ENCODE data around the gene MED27. TPM values are rescaled to one million over a fixed set of nuclear protein-coding genes. Genes with fewer than 3 reads are reported as not detected.

MED27 gene
- total and polyA plus RNA-seq, 9 of the 15 experiments (the other 6 are each of a cell fraction or from before 2014, with no cell fraction given), result 24.4 to 91.0 (median 36.1) TPM

DNA sequence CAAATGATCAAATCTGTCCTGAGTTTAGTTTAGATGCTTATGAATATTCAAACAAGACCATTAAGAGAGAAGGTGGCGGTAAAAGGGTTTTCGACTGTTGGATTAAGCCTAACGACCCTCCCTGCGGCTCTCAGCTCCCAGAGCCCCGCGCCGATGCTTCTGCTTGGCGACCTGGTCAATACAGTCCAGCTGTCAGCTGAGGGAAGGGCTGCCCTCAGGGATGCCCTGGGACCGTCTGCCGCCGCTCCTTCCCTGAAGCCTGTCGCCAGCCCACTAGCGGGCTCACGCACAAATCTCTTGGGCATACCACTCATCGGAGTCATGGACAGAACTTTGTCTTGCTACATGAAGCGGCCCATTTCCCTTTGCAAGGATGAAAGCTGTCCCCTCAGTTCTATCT, 203.2 kb downstream of the MED27 start:
- no peak for FAIRE-seq
- H3K36me3 ChIP-seq (ENCODE audit: control insufficient read depth, insufficient read depth, low read length), result no peaks in the 10 kb centered on the region
- DNase-seq (ENCODE audit: extremely low read depth in 1 of 4, low spot score in 3 of 4), result no peak
- no peaks in the 10 kb centered on the region for H3K79me2 ChIP-seq (ENCODE audit: control insufficient read depth, insufficient read depth, low read length)
- H3K9ac ChIP-seq (ENCODE audit: insufficient read depth in 1 of 2, low read depth in 2 of 2, low read length in 2 of 2), result no peak overlapping the region
- POLR2A ChIA-PET, result interaction anchor here (1.4 to 1.5 kb wide), 2 partner anchors 10 to 13 kb away, joined by 3 to 4 read pairs; no protein-coding TSS in a partner anchor
- no peak for ATAC-seq
- no peaks in the 10 kb centered on the region for H3K9me1 ChIP-seq (ENCODE audit: control insufficient read depth, insufficient read depth, low read length)
- TF ChIP-seq NFE2 (IDR thresholded peaks at IDR 0.05; ENCODE audit: low read depth), result no peak
- TF ChIP-seq BCOR (IDR thresholded peaks at IDR 0.05), result no peak
- TF ChIP-seq, protein P1, sequence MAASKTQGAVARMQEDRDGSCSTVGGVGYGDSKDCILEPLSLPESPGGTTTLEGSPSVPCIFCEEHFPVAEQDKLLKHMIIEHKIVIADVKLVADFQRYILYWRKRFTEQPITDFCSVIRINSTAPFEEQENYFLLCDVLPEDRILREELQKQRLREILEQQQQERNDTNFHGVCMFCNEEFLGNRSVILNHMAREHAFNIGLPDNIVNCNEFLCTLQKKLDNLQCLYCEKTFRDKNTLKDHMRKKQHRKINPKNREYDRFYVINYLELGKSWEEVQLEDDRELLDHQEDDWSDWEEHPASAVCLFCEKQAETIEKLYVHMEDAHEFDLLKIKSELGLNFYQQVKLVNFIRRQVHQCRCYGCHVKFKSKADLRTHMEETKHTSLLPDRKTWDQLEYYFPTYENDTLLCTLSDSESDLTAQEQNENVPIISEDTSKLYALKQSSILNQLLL (CRISPR knock-in tag; IDR thresholded peaks at IDR 0.05; ENCODE audit: borderline replicate concordance), result no peak
- TF ChIP-seq LCOR (CRISPR knock-in tag; IDR thresholded peaks at IDR 0.05), result no peak
- no peak for TF ChIP-seq NONO (IDR thresholded peaks at IDR 0.05; ENCODE audit: low read depth in 2 of 2, low read length in 1 of 2)
- TF ChIP-seq MCM2 (IDR thresholded peaks at IDR 0.05; ENCODE audit: low read depth), result no peak
- TF ChIP-seq HNRNPUL1 (IDR thresholded peaks at IDR 0.05; ENCODE audit: low read length), result no peak
- TF ChIP-seq, protein P2, sequence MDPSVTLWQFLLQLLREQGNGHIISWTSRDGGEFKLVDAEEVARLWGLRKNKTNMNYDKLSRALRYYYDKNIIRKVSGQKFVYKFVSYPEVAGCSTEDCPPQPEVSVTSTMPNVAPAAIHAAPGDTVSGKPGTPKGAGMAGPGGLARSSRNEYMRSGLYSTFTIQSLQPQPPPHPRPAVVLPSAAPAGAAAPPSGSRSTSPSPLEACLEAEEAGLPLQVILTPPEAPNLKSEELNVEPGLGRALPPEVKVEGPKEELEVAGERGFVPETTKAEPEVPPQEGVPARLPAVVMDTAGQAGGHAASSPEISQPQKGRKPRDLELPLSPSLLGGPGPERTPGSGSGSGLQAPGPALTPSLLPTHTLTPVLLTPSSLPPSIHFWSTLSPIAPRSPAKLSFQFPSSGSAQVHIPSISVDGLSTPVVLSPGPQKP (CRISPR knock-in tag; IDR thresholded peaks at IDR 0.05), result no peak
- TF ChIP-seq HNRNPL (IDR thresholded peaks at IDR 0.05; ENCODE audit: low read depth, low read length), result no peak
- TF ChIP-seq, protein P3, sequence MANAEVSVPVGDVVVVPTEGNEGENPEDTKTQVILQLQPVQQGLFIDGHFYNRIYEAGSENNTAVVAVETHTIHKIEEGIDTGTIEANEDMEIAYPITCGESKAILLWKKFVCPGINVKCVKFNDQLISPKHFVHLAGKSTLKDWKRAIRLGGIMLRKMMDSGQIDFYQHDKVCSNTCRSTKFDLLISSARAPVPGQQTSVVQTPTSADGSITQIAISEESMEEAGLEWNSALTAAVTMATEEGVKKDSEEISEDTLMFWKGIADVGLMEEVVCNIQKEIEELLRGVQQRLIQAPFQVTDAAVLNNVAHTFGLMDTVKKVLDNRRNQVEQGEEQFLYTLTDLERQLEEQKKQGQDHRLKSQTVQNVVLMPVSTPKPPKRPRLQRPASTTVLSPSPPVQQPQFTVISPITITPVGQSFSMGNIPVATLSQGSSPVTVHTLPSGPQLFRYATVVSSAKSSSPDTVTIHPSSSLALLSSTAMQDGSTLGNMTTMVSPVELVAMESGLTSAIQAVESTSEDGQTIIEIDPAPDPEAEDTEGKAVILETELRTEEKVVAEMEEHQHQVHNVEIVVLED (CRISPR knock-in tag; IDR thresholded peaks at IDR 0.05), result no peak
- no peak for TF ChIP-seq CSDE1 (IDR thresholded peaks at IDR 0.05)
- TF ChIP-seq, protein P4, sequence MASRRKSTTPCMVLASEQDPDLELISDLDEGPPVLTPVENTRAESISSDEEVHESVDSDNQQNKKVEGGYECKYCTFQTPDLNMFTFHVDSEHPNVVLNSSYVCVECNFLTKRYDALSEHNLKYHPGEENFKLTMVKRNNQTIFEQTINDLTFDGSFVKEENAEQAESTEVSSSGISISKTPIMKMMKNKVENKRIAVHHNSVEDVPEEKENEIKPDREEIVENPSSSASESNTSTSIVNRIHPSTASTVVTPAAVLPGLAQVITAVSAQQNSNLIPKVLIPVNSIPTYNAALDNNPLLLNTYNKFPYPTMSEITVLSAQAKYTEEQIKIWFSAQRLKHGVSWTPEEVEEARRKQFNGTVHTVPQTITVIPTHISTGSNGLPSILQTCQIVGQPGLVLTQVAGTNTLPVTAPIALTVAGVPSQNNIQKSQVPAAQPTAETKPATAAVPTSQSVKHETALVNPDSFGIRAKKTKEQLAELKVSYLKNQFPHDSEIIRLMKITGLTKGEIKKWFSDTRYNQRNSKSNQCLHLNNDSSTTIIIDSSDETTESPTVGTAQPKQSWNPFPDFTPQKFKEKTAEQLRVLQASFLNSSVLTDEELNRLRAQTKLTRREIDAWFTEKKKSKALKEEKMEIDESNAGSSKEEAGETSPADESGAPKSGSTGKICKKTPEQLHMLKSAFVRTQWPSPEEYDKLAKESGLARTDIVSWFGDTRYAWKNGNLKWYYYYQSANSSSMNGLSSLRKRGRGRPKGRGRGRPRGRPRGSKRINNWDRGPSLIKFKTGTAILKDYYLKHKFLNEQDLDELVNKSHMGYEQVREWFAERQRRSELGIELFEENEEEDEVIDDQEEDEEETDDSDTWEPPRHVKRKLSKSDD (conservative IDR thresholded peaks at IDR 0.05; ENCODE audit: low read length), result no peak
- no peak for TF ChIP-seq KAT2B (IDR thresholded peaks at IDR 0.05; ENCODE audit: low read depth, low read length)
- no peak for TF ChIP-seq PPARD (CRISPR knock-in tag; IDR thresholded peaks at IDR 0.05)
- H2AFZ ChIP-seq (ENCODE audit: low read depth, low read length), result no peak overlapping the region
- intact Hi-C loops (cut with micrococcal nuclease), result no loop called here
- CTCF ChIA-PET (ENCODE audit: low intra/inter-chr PET ratio), result interaction anchor here (0.5 kb wide), 1 partner anchor 105 kb away, joined by 3 read pairs; no protein-coding TSS in a partner anchor
- H3K27me3 ChIP-seq (ENCODE audit: control insufficient read depth in 2 of 2, insufficient read depth in 2 of 2, low read length in 2 of 2), result no peaks in the 10 kb centered on the region
- no peak overlapping the region for H3K4me3 ChIP-seq
- peaks cover 0 to 4% of the 10 kb centered on the region in 2 experiments; a peak in 1 of 5 replicates for H3K4me1 ChIP-seq (replicated peaks in 1 of 2; ENCODE audit: control insufficient read depth in 2 of 2, insufficient read depth in 2 of 2, low read length in 2 of 2)
- in situ Hi-C loops (cut with MboI), result no loop called here
- no peak overlapping the region for H3K4me2 ChIP-seq (ENCODE audit: insufficient read depth, low read length)
- H3K9me3 ChIP-seq (replicated peaks; ENCODE audit: control insufficient read depth, insufficient read depth, low read depth, low read length), result no peaks in the 10 kb centered on the region
- 89% methylated on average over 12 of the region's 16 CpGs for WGBS (ENCODE audit: insufficient coverage, low coverage, missing lambda C conversion rate)
- H3K27ac ChIP-seq (ENCODE audit: extremely low read depth, low read depth, low read length), result no peak overlapping the region
- peaks cover 3% of the 10 kb centered on the region; the same call in 1 of the 2 replicates for H4K20me1 ChIP-seq (replicated peaks; ENCODE audit: control insufficient read depth, insufficient read depth, low read length)
- BruUV-seq (replicated peaks), result no TSS peak

All from K562 (cell line).